ENCODE results near the gene MED12L. TPM values are rescaled to one million over a fixed set of nuclear protein-coding genes. Genes with fewer than 3 reads are reported as not detected.

MED12L gene
- total RNA-seq, 1 donor from 2014 or later = 1.5 TPM

DNA sequence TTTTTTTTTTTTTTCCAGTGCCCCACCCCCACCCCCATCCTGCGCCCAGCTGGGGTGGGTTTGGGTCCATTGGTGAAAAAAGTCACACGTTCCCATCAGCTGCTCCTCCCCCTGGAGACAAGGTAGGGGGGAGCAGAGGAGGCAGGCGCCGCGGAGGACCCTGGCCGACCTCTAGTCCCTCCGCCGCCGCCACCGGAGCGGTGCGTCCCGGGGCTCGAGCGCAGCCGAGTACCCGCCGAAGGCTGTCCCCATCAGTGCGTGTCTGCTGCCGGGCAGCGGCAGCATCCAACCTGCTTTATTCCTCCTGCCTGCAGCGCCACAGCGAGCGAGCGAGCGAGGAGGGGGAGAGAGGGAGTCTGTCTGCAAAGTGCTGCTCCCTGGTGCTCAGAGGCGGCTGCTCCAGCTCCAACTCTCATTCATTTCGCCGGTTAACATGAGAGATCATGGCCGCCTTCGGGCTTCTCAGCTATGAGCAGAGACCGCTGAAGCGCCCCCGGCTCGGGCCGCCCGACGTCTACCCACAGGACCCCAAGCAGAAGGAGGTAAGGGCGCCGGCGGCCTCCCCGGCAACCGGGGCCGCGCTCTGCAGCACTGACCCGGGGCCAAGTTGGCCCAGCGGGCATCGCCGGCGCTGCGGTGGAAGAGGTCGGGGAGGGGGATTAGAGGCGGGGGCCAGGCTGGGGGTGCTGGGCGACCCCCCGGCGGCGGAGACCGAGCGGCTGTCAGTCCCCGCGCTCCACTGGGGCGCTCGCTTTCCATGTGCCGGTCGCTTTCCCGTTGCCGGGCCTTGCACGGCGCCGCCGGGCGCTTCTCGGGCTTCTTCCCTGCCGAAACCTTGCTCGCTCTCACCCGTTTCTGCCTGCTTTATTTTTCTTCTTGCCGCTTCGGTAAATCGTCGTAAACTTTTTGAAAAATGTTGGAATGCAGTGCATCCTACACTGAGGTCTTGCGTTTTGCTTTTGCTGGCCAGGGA lies 1.3 kb downstream of the MED12L start:
- peak; percentile 91 for DNase-seq

DNA sequence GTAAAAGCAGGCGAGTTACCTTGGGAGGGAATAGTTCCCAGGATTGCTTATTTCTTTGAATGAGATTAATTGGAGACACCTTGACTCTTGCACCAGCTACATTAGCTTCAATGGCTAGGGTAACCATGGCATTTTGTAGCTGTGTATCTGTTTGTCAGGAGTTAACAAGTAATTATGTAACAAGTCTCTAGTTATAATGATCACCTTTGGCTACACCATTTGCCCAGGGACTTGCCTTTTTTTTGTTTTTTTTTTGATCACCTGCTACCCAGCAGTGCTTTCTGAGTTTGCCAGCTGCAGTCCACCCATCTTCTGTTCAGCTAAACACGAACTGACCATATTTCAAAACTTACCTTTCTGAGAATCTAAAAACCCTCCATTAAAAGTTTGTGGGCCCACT lies 2.2 kb downstream of the MED12L start:
- DNase-seq = no peak

DNA sequence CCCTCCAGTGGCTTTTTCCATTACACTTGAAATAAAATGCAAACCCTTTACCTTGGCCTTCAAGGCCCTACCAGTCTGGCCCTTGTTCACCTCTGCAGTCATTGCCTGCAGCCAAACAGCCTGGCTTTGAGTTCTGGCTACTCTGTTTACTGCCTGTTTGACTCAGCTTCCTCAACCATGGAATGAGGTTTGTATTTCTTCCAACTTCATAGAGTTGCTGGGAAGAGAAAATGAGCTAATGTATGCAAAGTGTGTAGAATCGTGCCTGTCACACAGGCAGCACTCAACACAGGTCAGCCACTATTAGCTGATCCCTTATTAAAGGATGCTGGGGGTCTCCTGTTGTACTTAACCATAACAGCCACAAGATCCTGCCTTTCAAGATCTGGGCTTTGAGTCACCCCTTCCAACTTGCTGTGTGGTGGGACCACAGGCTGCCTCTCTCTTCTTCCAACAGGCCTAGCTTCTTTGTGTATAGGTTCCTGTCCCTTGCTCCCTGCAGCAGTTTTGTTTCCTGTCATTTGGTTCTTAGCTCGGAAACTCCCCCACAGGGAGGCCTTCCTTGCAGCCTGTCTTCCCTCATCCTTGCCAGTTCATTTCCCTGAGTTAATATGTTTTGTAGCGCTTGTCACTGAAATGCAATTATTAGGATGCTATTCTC lies 6.4 kb downstream of the MED12L start:
- DNase-seq = no peak

DNA sequence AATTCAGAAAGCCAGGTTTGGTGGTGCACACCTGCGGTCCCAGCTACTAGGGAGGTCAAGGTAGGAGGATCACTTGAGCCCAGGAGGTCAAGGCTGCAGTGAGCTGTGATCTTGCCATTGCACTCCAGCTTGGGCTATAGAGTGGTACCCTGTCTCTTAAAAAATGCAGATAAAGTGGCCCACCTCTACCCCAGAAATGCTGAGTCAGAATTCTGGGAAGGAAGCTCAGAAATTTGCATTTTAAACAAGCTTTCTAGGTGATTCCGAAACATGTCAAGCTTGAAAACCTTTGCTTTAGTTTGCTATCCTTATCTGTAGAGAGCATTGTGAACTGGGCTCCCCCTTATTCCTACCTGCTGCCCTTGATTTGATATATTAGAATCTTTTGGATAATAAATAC lies 7.7 kb downstream of the MED12L start:
- DNase-seq = no peak

DNA sequence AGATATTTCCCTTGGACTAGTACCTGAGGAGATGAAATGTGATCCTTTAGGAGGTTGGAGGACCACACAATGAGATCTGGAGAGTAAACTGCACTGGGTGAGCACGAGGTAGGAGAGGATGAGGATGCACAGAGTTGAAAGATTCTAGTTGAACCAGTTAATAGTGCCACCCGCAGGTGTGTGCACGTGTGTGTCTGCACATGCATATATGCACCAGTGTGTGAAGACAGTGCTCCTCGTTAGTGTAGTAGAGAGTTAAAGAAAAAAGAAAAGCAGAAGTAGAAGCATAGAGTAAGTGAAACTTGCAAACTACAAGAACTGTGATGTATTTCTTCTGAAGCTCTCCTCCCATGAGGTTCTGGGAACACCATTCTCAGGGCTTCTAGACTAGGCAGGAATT lies 8.4 kb downstream of the MED12L start:
- DNase-seq = no peak

DNA sequence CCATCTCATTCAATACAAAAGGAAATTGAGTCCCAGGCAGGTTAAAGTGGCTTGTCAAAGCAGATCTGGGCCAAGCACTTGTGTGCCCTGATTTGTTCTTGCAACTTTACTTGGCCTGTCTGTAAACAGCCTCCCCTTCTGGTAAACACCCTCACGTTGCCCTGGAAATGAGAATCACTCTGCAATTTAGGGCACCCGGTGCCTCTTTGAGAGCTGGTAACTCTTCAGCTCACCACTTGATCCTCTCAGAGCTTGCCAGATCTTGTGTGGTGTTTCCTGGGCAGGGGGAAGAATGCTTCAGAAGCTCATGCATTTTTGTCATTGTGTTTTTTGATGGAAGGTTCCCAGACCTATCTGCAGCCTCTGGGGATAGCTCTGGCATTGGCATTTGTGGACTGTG lies 11.3 kb downstream of the MED12L start:
- no peak for DNase-seq

DNA sequence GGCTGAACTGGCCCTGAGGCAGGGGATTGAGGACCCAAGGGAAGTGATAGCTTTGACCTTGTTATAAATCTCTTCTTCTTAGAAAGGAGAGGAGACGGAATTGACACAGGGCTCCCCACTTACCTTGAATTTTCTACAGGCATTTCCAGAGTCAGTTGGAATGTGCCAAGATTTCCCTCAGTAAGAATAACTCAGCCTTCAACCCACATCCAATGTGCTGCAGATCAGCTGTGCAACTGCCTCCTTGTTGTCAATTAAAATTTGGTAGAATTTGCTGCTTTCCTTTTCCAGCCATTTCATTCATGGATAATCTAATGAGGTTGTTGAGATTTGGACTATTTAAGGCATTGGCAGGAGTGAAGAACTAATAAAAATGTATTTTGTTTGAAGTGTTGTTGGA lies 14.6 kb downstream of the MED12L start:
- no peak for DNase-seq

DNA sequence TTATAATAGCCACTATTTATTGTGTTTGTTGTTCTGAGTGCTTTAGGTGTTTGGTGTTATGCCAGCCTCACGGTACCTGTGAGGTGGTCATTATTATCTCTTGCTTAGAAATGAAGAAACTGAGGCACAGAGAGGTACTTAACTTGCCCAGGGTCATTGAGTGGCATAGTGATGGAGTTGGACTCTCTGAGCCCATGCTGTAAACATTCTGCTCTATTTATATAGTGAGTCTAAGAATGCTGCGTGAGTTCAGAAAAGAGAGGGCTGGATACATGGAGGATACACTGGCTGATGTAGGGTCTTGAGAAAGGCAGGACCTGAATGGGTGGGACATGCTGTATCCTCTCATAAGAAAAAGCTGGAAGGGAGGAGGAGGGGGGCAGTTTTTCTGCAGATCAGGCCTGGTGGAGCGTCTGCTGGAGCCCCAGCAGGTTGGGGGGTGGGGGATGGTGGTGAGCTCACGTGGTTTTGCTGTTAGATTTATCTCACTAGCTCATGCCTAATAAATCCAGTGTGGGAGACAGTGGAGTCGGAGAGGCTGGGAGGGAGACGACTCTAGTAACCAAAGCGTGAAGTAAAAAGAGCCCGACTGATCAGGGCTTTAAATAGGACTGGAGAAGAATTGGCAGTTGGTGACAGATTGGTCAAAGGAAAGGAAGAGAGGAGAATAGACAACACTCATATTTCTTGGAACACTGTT lies 16.0 kb downstream of the MED12L start:
- no peak for DNase-seq

DNA sequence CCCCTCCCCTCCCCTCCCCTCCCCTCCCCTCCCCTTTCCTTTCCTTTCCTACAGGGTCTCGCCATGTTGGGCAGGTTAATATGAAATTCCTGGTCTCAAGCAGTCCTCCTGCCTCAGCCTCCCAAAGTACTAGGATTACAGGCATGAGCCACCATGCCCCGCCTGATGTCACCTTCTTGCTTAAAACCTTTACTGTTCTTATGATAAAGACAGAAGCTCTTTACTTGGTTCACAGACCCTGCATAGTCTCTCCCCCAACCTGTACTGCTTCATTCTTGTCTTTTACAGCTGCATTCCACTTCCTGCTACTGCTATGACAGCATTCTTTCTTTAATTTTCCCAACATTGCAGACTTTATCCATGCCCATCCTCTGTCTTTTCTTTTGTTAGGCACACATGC lies 20.8 kb downstream of the MED12L start:
- DNase-seq = no peak

DNA sequence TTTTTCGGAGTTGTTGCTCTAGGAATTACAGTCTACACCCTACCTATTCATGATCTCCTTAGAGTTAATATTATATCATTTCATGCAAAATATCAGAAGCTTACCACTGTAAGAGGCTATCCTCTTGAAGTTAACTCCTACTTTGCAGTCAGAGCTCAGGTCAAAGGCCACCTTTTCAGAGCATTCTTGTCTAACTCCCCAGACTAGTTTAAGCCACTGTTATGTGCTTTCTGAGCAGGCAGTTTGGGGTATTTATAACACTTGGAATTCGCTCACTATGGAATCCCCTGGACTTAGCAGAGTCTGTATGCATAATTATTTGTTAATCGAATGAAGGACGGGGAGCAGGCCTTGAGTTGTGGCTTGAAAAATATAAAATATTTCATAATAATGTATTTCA lies 21.7 kb downstream of the MED12L start:
- no peak for DNase-seq

DNA sequence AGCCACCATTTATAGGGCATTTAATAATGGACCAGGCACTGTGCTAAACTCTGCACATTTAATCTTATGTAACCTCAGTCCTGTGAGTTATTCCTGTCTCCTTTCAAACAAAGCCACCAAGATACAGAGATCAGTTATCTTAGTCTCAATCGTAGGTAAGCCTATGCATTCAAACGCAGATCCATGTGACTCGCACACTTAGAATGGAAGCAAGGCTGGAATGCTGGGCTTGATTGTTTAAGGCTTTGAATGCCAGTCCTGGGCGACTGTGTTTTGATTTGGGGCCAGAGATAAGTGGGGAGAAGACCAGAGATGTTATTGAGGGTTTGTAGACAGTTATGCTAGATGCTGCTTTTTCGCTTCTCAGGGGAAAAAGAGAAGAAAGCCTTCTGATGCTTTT lies 22.2 kb downstream of the MED12L start:
- DNase-seq = no peak

DNA sequence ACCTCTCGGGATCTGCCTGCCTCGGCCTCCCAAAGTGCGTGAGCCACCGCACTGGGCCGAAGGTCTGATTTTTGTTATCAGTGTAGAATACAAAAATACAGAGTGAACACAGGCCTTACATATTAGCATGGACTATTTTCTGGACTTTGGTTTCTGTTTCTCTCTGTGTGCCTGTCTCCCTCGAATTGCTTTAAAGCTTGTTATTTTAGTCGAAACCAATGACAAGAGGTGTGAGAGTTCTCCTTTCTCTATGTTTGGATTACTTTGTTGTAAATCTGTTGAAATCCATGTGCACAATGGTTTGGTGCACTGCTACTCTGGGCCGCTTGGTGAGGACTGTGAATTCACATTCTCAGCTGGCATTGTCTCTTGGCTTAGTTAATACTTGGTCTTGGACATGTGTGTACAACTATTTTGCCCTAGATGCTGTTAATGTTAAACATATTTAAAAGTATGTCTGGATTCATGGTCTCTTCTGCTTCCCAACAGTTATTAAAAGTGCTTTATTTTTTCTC lies 23.9 kb downstream of the MED12L start:
- DNase-seq = no peak

DNA sequence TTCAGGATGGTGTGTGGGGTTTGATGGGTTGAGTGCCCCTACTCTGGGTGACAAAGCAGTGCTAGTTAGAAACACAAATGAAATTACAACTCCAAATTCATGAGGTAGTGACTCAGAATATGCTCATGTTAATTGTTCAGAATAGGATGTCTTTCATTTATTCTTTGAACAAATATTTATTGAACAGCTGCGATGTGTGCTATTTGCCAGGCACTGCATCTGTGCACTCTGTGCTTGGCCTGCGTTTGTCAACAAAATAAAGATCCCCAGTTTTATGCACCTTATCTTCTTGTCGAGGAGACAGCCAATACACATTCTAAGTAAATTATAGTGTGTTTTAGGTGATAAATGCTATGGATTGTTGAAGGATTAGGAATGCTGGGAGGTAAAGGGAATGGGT lies 27.3 kb downstream of the MED12L start:
- no peak for DNase-seq

DNA sequence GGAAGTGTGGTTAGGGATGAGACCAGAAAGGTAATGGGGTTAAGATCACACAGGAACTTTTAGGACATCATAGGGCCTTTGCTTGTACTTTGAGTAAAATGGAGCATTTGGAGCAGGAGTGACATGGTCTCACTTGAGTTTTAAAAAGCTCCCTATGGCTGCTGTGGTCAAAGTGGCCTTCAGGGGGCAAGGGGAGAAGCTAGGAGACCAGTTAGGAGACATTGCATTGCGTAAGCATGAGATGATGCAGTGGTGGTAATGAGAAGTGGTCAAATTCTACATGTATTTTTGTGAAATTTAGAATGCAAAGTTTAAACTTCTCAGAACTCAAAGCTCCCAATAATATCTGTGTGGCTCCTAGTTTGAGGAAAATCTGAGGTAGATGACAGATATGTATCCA lies 27.9 kb downstream of the MED12L start:
- no peak for DNase-seq

DNA sequence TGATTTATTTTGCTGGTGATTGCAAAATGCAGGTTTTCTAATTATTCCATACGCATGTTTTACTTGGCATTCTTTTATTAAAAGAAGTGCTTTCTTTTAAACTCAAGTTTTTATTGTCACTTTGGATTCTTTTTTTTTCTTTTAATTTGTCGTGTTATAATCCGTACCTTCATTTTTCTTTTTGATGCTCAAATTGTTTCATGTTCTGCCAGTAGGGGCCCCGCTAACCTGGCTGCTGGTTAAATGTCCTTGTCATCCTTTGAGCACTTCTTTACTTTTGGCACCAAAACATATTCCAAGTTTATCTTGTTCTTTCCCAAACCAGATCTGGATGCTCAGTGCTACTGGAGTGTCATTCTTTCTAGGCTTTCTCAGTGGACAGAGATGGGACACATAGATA lies 31.6 kb downstream of the MED12L start:
- no peak for DNase-seq

DNA sequence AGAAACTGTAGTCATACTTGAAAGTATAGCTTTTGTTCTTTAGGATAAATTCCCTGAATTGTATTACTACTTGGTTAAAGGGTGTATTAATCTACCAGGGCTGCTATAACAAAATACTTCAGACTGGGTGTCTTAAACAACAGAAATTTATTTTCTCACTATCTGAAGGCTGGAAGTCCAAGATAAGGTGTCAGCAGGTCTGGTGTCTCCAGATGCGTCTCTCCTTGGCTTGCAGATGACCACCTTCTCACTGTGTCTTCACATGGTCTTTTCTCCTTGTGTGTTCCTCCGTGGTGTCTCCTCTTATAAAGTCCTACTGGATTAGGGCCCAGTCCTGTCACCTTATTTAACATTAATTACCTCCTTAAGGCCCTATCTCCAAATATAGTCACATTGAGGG lies 33.7 kb downstream of the MED12L start:
- DNase-seq = no peak

DNA sequence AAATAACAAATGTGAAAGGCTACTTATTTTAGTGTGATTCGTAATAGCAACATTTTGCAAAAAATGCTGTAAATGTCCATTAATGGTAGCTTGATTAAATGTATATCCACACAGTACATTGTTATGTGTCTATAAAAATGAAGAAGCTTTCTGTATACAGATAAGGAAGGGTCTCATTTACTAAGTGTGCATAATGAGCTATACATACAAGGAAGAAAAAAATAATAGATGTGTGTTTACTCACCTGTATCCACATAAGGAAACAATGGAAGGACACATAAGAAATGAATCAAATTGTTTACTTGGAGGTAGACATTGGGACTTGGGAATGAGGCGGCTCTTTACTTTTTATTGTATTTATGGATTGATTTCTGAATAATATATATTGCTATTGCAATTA lies 34.9 kb downstream of the MED12L start:
- DNase-seq = no peak

DNA sequence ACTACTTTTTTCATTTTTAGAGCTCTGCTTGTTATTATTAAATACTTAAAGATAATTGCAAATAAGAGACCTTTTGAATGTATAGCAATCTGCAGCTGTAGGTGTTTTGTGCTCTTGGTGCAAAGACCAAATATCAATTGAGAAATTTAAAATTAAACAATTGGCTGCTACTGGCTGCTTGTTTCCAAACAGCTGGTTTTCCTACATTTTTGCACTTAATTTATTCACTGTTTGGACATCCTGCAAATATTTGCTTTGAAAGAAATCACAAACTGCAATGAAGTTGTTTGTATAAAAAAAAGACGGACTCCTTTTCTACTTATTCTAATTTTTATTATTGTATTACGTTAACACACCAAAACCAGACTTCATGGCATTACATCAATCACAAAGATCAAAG lies 35.6 kb downstream of the MED12L start:
- DNase-seq = no peak

DNA sequence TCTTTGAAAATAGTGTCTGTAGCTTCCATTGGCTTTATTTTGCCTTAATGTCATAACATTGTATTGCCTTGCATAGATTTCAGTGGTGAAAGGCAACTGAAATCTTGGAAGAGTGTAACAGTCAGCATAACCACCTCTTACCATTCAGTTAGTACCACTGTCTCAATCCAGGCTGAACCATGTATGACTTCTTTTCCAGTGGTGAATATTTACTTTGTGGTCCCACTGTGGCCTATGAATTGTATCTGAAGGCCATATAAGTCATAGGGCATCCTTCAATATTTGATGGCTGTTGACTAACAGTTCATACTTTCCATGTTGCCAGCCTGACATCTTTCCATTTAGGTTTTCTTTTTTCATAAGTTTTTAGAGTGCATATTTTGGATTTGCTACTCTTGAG lies 38.4 kb downstream of the MED12L start:
- DNase-seq = no peak

DNA sequence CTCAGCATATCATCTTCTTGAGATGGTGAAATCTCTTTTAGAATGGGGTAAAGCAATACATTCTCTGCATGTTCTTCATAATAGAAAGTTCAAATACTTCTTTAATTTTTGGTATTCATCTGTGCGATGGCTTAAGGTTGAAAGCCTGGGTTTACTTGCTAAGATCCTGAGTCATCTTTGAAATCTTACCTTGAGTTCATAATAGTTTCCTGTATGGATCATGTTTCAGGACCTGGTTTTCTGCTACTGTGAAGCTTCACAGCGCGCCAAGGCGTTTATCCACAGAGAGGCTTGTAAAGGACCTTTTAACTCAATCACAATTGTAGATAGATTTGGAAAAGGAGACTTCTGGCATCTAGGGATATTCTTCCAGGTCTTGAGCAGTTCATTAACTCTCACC lies 39.0 kb downstream of the MED12L start:
- no peak for DNase-seq

DNA sequence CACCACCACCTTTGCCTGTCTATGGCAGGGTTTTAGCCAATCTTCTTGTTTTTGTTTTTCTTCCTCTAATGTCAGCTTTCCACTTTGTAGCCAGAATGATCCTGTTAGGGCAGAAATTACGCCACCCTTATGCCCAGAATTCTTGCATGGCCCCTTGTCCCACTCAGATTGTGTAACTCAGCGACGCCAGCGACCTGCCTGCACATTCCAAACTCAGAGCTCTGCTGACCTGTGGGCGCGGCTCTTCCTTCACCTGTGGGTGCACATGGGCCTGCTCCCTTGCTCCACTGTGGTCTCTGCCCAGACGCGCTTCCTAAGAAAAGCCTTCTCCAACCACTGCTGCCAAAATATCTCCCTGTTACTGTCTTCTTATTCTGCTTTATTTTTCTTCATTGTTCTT lies 45.0 kb downstream of the MED12L start:
- no peak for DNase-seq

DNA sequence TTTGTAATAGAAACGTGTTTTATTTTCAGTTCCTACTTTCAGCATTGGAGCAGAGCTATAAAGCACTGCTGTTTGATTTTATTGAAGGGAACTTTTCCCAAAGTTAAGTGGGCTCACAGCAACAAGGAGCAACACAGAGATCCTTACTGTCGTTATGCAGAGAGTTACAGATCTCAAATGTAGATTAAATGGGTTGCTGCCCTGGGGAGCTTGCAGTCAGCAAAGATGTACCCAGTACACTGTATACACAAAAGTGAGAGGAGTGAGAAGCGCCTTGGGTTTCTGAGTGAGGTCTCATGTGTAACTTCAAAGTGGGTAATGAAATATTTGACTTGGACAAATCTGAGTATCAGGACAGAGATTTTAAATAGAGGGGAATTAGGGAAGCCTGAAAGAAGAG lies 47.7 kb downstream of the MED12L start:
- no peak for DNase-seq

DNA sequence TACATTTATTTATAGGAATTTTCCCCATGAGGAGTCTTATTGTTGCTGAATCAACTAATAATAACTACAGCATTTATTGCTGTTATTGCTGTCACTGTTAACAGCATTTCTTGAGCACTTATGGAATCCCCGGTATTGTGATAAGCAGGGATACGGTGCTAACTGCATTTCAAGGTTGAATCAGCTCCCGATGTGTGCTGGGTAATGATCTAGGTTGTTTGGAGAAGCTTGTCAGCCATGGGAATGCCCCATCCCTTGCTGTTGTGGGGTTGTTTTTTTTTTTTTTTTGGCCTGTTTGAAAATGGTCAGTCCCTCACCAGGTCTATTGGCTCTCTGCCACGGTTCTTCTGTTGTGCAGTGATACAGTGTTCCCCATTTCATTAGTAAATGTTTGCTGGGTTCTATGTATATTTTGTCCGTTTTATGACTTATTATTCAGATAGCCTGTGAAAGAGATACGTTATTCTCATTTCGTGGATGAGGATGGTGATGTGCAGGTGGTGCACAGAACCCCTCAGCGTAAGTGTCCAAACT lies 48.5 kb downstream of the MED12L start:
- no peak for DNase-seq

Measured in skin of body (tissue), 2 donors.